Measurements from ENCODE around the gene PITPNM3.

- no peak for TF ChIP-seq CTCF (IDR thresholded peaks at IDR 0.05 in 4 of 5, conservative IDR thresholded peaks at IDR 0.05 in 1 of 5)
- no peak for TF ChIP-seq POLR2A (IDR thresholded peaks at IDR 0.05)
Measured at GRCh38 chr17:6426356-6427101, 129.8 kb downstream of the PITPNM3 start.
